GM10847 (cell line): Measurements from ENCODE around the gene FAP.

Experiments
- POLR2A ChIP-seq: IDR thresholded peaks from 2 replicates; pipeline ENCODE4 v1.6.1; 2011; ENCODE audit not compliant: insufficient read length; ENCODE audit errors: extremely low read depth

FAP gene

DNA sequence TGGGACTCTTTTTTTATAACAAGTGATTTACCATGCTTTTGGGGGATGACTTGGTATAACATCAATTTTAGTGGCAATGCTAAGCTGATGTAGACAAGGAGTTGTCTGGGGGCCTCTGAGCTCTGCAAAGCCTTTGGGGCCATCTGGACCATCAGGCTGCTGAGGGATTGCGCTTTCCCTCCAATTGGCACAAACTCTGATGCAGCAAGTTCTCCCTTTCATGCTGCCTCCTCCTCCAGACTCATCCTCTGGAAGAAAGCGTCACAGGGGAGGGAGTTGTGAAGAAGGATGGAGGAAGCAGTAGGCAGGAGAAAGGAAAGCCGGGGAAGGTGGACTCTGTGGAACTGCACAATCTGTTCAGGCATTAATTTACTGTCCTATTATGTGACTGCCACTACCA, 10.2 kb upstream of the FAP start:
- TF ChIP-seq POLR2A: no peak

- no peak for TF ChIP-seq POLR2A
Measured at GRCh38 chr2:162252153-162252552, 8.9 kb upstream of the FAP start.

DNA sequence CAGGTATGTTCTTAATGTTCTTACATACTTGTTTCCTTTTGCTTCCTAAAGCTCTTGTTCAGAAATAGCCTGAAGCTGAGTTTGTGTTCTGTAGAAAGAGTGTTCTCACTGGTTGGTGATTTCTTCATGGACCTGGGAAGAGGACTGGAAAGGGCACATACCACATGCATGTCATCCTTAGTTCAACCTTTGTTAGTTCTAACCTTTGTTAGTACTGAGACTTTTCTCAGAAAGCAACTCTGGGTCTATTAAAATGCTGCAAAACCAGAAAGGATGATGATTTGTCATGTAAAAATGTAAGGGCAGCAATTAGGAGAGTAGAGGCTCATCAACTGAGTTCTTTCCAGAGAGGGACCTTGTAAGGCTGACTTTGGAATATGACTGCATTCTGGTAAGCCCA, 2.5 kb upstream of the FAP start:
- no peak for TF ChIP-seq POLR2A

DNA sequence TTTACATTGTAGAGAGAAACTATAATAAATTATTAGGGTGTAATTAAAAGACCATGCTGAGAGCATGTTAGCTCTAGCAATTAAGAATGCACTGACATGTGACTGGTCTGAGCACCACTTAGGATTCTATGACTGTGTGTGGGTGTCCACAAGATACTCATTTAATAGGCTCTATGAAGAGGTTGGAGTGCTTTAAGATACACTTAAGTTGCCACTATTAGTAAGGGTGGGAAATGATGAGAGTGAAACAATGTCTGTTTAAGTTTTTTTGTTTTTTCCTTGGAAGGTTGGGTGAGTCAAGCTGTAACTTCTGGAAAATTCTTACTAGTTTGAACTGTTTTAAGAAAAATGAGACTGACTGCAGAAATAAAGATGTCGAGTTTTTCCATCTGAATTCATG, 1.8 kb upstream of the FAP start:
- TF ChIP-seq POLR2A: no peak

GRCh38 chr2:162244541-162245031, 1.3 kb upstream of the FAP start:
- TF ChIP-seq POLR2A: no peak

DNA sequence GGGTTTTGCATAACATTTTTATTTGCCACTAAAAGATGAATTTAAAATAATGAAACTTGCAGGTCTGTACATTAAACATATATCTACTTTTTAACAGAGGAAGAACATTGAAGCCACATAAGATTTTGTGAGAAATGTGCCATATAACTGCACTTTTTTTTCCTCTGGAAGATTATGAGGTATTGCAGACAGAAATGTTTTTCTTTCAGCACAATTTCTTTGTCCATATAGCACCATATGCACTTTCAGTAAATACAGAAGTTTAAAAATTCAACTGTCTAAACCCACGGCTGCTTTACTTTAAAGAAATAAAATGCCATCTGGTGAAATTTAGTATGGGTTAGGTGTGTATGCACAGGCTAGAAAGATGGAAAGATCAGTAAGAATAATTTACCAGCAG, 470 bp upstream of the FAP start:
- no peak for TF ChIP-seq POLR2A

DNA sequence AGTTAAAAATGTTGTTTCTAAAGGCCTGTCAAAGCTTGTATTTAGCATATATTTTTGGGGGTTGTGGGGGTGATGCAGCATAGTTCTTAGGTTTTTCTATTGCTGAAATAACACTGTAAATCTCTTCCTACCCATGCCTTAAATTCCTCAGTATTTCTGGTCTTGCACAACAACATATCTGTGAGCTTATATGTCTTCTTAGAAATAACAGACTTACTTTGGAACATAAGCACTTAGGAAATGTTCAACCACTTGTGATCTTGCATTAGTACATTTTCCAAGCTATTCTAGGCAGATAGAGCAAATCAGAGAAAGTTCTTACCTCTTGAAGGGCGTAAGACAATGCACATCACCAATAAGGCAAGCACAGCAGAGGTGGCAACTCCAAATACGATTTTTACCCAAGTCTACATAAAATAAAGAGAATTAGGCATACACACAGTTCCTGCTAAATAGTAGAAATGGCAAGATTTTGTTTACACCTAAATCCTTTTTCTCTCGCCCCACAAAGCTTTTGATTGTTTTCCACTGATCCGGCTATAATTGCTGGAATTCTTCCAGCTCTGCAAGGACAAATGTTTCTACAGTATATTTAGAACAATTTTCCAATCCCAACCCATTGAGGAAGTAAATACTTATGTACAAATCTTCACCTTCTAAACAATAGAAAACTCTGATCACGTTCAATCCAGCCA, 512 bp downstream of the FAP start:
- no peak for TF ChIP-seq POLR2A

- no peak for TF ChIP-seq POLR2A
Measured at GRCh38 chr2:162241571-162241970, 1.7 kb downstream of the FAP start.

DNA sequence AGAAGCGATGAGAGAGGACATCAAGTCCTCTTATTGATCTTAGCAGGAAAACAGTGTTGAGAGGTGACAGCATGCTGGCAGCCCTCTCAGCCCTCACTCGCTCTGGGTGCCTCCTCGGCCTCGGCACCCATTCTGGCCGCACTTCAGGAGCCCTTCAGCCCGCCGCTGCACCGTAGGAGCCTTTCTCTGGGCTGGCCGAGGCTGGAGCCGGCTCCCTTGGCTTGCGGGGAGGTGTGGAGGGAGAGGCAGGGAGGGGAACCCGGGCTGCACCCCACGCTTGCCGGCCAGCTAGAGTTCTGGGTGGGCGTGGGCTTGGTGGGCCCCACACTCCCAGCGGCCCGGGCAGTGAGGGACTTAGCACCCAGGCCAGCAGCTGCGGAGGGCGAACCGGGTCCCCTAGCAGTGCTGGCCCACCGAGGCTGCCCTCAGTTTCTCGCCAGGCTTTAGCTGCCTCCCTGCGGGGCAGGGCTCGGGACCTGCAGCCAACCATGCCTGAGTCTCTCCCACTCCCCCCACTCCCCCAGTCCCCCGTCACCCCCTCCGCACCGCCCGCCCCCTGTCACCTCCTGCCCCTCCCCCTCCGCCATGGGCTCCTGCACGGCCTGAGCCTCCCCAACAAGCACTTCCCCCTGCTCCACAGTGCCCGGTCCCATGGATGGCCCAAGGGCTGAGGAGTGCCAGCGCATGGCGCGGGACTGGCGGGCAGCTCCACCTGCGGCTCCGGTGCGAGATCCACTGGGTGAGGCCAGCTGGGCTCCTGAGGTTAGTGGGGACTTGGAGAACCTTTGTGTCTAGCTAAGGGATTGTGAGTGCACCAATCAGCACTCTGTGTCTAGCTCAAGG, 8.4 kb downstream of the FAP start:
- TF ChIP-seq POLR2A: no peak

GRCh38 chr2:162233197-162233596, 10.0 kb downstream of the FAP start:
- no peak for TF ChIP-seq POLR2A

- TF ChIP-seq POLR2A: no peak
Measured at GRCh38 chr2:162232671-162233070, 10.6 kb downstream of the FAP start.

- no peak for TF ChIP-seq POLR2A
Measured at GRCh38 chr2:162232027-162232426, 11.2 kb downstream of the FAP start.

DNA sequence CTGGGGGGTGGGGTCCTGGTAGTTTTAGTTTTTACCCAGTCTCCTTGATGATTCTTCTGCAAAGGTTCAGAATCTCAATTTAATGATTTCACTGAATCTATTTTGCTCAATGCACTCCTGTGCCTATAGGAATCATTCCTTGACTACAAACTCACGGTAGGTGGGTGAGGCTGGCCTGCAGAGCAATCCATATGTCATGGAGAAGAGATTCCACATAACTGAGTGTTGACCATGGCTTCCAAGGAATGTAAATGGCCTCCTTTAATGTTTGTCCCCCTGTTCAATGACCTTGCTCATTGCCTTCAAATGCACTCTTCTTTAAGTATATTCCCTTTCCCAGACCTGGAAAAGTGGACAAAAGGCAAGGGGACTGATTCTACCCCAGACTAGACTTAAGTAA, 12.5 kb downstream of the FAP start:
- TF ChIP-seq POLR2A: no peak

DNA sequence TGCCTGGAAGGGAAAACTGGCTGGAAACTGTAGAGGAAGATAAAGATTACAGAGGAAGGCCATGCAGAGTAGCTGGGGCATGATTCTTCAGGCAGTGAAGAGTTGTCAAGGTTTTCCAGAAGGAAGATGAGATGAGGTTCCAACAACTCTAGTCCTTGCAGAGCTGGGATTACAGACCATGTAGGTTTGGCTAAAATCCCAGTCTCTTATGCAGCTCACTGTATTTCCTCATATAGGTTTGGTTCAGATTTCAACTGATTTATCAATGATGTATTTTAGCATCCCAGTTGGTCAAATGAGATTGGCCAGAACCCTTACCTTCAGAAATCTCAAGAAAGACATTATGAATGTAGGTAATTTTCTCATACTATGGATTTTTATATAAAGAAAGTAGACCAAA, 16.4 kb downstream of the FAP start:
- TF ChIP-seq POLR2A: no peak

DNA sequence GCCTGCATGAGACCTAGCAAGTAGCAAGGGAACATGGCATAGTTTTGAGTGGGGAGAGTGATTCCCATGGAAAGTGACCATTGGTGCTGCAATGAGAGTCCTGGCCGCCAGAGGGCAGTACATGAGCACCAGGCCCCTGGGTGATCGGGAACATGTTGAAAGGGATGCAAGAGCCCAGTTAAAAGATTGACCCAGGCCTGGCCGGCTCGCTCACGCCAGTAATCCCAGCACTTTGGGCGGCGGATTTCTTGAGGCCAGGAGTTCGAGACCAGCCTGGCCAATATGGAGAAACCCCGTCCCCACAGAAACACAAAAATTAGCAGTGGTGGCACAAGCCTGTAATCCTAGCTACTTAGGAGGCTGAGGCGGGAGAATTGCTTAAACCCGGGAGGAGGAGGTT, 22.2 kb downstream of the FAP start:
- no peak for TF ChIP-seq POLR2A

- TF ChIP-seq POLR2A: no peak
Measured at GRCh38 chr2:162220368-162220767, 22.9 kb downstream of the FAP start.

DNA sequence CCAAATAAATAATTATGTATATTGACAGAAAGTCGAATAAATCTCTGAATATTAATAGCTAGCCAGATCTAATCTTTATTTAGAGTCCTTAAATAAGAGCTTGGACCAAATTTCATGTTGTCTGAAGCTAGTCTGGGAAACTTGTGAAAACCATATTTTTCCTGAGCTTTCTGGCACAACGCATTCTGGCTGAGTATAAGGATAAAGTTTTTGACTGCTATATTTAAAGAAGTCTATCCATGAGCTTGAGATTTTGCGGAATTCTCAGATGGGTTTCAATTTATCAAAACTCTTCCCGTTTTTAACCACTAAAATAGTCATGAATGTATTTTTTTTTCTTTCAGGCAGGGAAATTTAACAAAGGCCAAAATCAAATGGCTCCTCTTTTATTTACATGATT, 23.8 kb downstream of the FAP start:
- no peak for TF ChIP-seq POLR2A

DNA sequence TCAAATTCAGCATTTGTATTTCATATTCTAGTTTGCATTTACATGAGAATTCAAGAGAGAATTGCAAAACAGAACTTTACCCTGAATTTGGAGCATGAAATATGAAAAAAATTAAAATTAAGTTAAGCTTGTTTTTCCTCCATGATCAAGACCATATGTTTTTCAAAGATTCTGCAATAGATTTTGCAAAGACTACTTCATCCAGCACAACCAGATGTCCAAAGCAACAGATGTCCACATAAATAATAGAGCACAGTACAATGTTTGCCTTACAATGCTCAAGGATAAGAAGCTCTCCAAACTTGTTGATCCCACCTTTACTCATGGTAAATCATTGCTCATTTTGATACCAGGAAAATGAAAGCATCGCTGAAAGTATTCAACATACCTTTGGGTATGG, 25.6 kb downstream of the FAP start:
- TF ChIP-seq POLR2A: no peak
